Measurements from ENCODE around the gene RAB3IL1.
"Not testable (repeated sequence)": the region's sequence is repeated elsewhere in the genome, so short reads cannot be mapped to it uniquely, and the experiment has no call there.

The RAB3IL1 gene

GRCh38 chr11:61887839-61888494 lies 29.4 kb downstream of the RAB3IL1 start:
- DNase-seq (ENCODE audit: low read depth in 3 of 3, low spot score in 1 of 3): no peak

GRCh38 chr11:61886643-61887042 lies 30.7 kb downstream of the RAB3IL1 start:
- DNase-seq (ENCODE audit: low read depth in 3 of 3, low spot score in 1 of 3): no peak

- DNase-seq (ENCODE audit: low read depth in 3 of 3, low spot score in 1 of 3): no peak
Observed at GRCh38 chr11:61885784-61886580, 31.4 kb downstream of the RAB3IL1 start.

GRCh38 chr11:61885166-61885778 lies 32.1 kb downstream of the RAB3IL1 start:
- no peak for DNase-seq (ENCODE audit: low read depth in 3 of 3, low spot score in 1 of 3)

- DNase-seq (ENCODE audit: low read depth in 3 of 3, low spot score in 1 of 3): no peak
Observed at GRCh38 chr11:61883947-61884346, 33.4 kb downstream of the RAB3IL1 start.

- no peak for DNase-seq (ENCODE audit: low read depth in 3 of 3, low spot score in 1 of 3)
Observed at GRCh38 chr11:61883327-61883726, 34.0 kb downstream of the RAB3IL1 start.

GRCh38 chr11:61882879-61883278 lies 34.5 kb downstream of the RAB3IL1 start:
- no peak for DNase-seq (ENCODE audit: low read depth in 3 of 3, low spot score in 1 of 3)

GRCh38 chr11:61882267-61882666 lies 35.1 kb downstream of the RAB3IL1 start:
- DNase-seq (ENCODE audit: low read depth in 3 of 3, low spot score in 1 of 3): not testable (repeated sequence)

- DNase-seq (ENCODE audit: low read depth in 3 of 3, low spot score in 1 of 3): no peak
Observed at GRCh38 chr11:61881397-61881796, 36.0 kb downstream of the RAB3IL1 start.

- no peak for DNase-seq (ENCODE audit: low read depth in 3 of 3, low spot score in 1 of 3)
Observed at GRCh38 chr11:61880454-61880853, 36.9 kb downstream of the RAB3IL1 start.

- DNase-seq (ENCODE audit: low read depth in 3 of 3, low spot score in 1 of 3): no peak
Observed at GRCh38 chr11:61880031-61880430, 37.3 kb downstream of the RAB3IL1 start.

GRCh38 chr11:61879152-61879551 lies 38.2 kb downstream of the RAB3IL1 start:
- no peak for DNase-seq (ENCODE audit: low read depth in 3 of 3, low spot score in 1 of 3)

GRCh38 chr11:61875698-61876097 lies 41.7 kb downstream of the RAB3IL1 start:
- no peak for DNase-seq (ENCODE audit: low read depth in 3 of 3, low spot score in 1 of 3)

- DNase-seq (ENCODE audit: low read depth in 3 of 3, low spot score in 1 of 3): no peak
Observed at GRCh38 chr11:61874853-61875252, 42.5 kb downstream of the RAB3IL1 start.

- no peak for DNase-seq (ENCODE audit: low read depth in 3 of 3, low spot score in 1 of 3)
Observed at GRCh38 chr11:61874377-61874809, 43.0 kb downstream of the RAB3IL1 start.

GRCh38 chr11:61873588-61874376 lies 43.6 kb downstream of the RAB3IL1 start:
- DNase-seq (ENCODE audit: low read depth in 3 of 3, low spot score in 1 of 3): no peak

- no peak for DNase-seq (ENCODE audit: low read depth in 3 of 3, low spot score in 1 of 3)
Observed at GRCh38 chr11:61872935-61873565, 44.3 kb downstream of the RAB3IL1 start.

GRCh38 chr11:61871158-61871597 lies 46.2 kb downstream of the RAB3IL1 start:
- DNase-seq (ENCODE audit: low read depth in 3 of 3, low spot score in 1 of 3): peak in 1 of 3 donors; percentile 41

GRCh38 chr11:61870541-61871031 lies 46.8 kb downstream of the RAB3IL1 start:
- no peak for DNase-seq (ENCODE audit: low read depth in 3 of 3, low spot score in 1 of 3)

GRCh38 chr11:61869708-61870451 lies 47.5 kb downstream of the RAB3IL1 start:
- no peak for DNase-seq (ENCODE audit: low read depth in 3 of 3, low spot score in 1 of 3)
